Hippocampal formation (tissue), 2 donors: Measurements from ENCODE around the gene LHFPL2.

Source experiments
- DNase-seq, 2 donors: peaks; one replicate each; lab custom pipeline; 2025; lab: John Stamatoyannopoulos, UW

Gene LHFPL2

GRCh38 chr5:78522476-78523260 lies 125.9 kb downstream of the LHFPL2 start:
- no peak for DNase-seq

- no peak for DNase-seq
Measured at GRCh38 chr5:78521455-78521854, 127.1 kb downstream of the LHFPL2 start.

DNA sequence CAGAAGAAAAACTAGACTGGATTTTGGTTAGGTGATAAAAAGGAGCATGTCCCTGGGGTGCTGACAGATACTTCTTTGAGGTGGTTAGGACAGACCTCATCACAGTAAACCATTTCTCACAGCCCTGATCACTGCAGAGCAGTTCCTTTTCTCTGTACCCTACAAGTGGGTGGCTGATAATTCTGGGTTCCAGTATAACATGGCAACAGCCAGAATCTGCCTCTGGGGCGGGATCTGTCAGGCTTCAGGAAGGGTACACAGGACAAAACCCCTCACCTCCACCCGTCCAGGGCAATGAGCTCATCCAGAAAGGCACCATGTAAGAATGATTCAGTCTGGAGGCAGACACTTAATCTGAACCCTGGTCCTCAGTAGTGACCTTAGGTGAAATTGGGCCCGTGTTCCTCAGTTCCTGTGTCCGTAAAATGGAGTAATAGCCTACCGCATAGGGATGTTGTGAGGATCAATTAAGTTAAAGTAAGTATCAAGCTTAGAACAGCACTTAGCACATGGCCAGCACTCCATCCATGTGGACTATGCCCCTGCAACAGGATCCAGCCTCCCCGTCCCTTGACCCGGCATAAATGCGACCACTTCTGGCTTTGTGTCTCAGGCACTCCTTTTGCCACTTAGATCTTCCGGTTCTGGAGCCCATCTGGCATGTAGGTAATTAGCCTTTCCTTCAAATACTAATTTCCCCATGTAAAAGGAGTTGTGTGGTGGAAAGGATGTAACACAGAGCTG lies 129.2 kb downstream of the LHFPL2 start:
- DNase-seq, result no peak

DNA sequence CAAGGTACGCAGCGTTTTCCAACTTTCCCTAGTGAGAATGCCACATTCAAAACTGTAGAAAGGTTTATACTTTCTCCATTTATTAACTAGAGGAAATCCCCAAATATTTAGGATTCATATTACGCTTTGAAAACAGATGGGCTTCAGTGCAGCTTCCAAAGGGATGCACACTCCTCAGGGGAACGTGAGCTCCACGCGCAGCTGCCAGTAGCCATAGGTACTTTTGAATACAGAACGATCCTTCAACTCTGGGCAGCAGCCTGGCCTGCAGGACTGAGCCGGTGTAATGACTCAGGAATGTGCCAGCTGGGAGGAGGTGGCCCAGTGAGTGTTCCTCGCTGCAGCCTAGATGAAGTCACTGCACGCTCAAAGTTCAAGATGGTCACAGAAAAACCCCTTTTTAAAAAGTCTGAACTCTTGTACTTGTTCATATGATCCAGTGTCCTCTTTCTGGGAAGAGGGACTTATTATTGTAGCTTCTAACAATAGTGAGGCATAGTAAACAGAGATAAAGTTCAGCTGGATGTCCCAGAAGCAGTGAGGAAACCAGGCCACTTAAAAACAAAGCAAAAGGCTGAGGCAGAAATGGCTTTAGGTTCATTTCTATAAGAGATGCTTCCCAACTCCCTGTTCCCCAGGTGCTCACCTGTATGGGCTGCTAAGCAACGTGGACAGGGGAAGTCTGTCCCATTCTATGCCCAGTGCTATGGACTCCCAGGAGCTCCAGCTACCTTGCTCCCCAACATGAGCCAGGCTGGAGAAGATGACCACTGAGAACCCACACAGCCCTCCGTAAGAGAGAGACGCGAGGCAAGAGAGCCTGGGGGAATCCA lies 130.0 kb downstream of the LHFPL2 start:
- no peak for DNase-seq

GRCh38 chr5:78515670-78516069 lies 132.9 kb downstream of the LHFPL2 start:
- DNase-seq, result no peak

- DNase-seq, result no peak
Measured at GRCh38 chr5:78514427-78515330, 133.9 kb downstream of the LHFPL2 start.

DNA sequence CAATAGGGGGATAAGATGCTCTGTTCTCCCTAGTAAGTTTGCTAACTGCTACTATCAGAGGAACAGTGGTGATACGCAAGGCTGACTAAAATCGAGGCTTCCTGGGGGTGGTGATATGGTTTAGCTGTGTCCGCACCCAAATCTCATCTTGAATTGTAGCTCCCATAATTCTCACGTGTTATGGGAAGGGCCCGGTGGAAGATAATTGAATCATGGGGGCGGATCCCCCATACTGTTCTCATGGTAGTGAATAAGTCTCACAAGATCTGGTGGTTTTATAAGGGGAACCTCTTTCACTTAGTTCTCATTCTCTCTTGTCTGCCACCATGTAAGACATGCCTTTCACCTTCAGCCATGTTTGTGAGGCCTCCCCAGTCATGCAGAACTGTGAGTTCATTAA lies 135.1 kb downstream of the LHFPL2 start:
- no peak for DNase-seq

DNA sequence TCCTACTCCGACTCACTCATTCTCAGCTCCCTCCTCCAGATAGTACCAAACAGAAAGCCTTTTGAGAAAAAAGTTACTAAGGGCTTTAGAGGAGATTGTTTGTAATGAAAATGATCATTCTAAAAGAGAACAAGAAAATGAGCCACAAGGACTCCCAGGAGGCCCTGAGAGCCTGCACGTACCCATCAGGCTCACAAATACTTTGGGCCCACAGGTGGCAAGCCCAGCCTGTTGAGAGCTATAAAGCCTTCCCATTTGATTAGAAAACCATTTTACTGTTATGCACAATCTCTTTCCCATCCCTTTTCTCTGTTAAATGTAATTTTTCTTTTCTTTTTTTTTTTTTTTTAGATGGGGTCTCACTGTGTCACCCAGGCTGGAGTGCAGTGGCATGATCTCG lies 136.1 kb downstream of the LHFPL2 start:
- no peak for DNase-seq

DNA sequence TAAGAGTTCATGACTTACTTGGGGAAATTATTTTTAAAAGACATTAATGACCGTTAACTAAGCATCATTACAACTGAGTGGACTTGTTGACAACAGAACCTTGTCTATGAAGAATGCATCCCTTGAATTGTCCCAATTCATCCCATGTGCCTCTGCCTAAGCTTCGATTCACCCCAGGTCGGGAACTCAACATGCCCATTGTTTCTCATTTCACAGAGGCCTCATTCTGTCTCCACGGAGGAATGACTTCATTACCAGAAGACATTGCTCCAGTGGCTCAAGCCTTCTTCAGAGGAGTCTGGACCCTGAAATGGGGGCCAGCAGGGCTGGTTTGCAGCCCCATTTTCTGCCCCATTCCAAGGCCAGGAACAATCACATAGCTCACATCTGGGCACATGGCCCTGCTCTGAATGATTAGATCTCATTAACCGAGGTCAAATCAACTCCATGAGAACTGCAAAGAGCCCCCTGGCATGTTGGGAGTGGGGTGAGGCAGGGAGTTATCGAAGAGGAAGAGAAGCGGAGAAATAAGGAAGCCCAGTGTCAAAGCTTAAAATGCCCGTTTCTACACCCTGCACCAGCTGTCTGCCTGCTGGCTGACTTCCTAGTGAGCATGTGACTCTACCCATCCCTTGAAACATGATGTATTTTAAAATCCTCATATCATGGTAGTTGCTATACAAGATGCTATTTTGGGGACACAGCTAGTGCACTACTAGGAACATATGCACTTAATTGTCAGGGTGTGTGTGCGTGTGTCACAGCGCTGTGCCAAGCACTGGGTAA lies 137.3 kb downstream of the LHFPL2 start:
- peak in 1 of 2 donors; percentile 45 for DNase-seq

DNA sequence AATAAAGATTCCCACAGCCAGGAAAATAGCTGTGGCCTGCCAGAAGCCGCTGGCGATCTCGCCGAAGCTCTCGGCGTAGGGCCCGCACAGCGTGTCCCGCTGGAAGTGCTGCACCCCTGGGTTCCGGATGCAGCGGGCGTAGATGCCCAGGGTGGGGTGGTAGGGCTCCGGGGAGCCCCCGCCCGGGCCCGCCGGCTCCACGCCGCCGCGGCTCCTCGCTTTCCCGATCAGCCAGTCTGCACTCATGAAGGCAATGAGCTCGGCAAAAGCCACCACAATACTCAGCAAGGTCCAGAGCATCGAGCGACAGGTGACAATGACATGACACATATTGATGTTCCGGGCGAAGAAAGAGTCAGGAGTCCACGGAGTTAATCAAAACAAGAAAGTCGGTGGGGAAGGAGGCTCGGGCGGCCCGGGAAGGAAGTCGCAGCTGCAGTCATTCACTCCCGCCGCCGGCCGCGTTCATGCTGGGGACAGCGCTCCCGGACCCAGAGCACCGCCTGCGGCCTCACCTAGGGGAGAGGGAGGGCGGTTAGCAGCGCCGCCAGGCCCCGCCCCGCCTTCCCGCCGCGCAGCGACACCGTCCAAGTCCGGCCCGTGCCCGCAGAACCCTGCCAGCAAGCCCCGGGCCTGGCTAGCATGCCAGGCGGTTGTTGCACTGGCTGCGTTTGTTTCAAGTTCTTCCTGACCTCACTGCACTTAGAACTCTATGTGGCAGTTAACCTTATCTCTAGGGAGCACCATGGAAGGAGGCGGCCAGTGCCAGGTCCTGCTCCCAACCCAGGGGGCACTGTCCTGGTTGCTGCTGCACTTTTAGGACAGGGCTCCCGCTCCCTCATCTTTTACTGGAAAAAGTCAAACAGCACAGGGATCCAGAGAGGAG lies 138.4 kb downstream of the LHFPL2 start:
- peak in 1 of 2 donors; percentile 58 for DNase-seq

- peak in 1 of 2 donors; percentile 37 for DNase-seq
Measured at GRCh38 chr5:78509145-78509865, 139.3 kb downstream of the LHFPL2 start.

- no peak for DNase-seq
Measured at GRCh38 chr5:78508186-78508765, 140.3 kb downstream of the LHFPL2 start.

DNA sequence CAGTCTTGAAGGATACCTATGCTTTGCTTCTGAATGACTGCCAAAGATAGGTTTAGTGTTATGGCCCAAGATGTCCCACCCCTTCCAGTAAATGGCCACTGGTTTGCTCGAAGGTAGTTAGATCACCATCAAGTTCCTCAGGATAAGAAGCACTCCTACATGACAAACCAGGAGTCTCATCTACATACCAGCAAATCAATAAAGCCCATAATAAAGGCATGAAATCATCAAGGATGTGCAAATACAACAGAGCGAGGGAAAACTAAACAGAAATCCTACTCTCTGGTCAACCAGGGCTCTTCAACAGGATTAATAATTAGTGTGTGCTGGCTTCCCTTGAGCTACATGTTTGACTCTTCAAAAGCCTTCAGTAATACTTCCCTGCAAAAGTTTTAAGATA lies 141.0 kb downstream of the LHFPL2 start:
- DNase-seq, result no peak

- peak in 1 of 2 donors; percentile 25 for DNase-seq
Measured at GRCh38 chr5:78506261-78507024, 142.1 kb downstream of the LHFPL2 start.

GRCh38 chr5:78505860-78506259 lies 142.7 kb downstream of the LHFPL2 start:
- no peak for DNase-seq

DNA sequence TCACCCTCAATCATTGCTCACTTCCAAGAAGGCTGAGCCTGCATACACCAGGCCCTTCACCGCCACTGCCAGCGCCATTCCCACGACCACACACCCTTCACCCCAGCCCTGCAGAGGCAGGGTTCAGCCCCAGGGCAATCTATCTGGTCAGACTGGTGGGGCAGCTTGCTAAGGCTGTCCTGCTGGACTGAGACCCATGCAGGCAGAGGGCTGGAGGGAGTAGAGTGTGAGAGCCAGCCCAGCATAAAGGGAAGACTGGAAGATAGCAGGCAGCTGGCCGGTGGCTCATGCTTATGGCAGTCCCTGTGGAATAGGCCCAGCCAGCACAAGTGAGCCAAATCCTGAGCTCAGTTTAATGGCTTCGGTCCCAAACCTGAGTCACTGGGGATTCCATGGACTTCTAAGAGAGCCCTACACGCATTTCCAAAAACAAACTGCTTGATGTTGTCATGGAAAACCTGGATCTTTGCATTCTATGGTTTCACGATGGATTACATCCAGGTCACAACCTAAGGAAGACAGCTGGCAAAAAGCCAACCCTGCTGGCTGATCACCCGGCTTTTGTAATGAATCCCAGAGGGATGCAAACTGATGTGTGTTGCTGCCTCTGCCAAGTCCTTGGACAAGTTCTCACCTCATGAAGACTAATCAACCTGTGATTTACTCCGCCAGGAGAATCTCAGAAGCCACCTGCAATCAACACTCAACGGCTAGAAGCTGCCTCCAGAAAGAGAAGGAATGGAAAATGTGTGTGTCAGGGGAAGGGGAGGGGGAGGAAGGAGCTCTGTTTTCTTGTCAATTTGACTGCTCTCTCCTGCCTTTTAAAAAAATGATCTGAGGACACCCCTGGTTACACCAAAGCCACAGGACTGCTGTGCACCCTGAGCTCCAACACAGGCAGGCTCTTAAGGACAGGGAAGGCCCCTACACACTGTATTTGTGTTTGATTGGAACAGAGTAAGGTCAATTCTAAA lies 143.6 kb downstream of the LHFPL2 start:
- DNase-seq, result peak; percentile 76 to 83
